ENCODE measurements around the gene LAMA3.

Gene LAMA3

DNA sequence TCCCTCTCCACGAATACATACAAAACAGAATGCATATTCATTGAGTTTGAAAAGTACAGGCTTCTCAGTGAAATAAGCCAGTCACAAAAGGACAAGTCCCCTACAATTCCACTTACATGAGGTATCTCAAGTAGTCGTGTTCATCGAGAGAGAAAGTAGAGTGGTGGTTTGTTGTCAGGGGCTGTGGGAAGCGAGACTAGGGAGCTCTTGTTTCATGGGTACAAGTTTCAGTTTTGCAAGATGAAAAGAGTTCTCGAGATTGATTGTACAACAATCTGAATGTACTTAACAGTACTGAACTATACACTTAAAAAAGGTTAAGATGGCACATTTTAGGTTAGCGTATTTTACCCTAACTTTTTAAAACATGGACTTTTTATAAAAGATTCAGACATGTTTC is 253.9 kb downstream of the LAMA3 start:
- TF ChIP-seq, protein P1, sequence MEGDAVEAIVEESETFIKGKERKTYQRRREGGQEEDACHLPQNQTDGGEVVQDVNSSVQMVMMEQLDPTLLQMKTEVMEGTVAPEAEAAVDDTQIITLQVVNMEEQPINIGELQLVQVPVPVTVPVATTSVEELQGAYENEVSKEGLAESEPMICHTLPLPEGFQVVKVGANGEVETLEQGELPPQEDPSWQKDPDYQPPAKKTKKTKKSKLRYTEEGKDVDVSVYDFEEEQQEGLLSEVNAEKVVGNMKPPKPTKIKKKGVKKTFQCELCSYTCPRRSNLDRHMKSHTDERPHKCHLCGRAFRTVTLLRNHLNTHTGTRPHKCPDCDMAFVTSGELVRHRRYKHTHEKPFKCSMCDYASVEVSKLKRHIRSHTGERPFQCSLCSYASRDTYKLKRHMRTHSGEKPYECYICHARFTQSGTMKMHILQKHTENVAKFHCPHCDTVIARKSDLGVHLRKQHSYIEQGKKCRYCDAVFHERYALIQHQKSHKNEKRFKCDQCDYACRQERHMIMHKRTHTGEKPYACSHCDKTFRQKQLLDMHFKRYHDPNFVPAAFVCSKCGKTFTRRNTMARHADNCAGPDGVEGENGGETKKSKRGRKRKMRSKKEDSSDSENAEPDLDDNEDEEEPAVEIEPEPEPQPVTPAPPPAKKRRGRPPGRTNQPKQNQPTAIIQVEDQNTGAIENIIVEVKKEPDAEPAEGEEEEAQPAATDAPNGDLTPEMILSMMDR (IDR thresholded peaks at IDR 0.05) = no peak
- Mint-ChIP-seq H3K36me3 (ENCODE audit: low read depth) (no peaks in the 10 kb centered on the region), H3K9me3 (no peaks in the 10 kb centered on the region)

GRCh38 chr18:23943903-23944624 is 254.8 kb downstream of the LAMA3 start:
- DNase-seq = no peak
- Mint-ChIP-seq H3K36me3 (ENCODE audit: low read depth) (no peaks in the 10 kb centered on the region), H3K27me3 (ENCODE audit: low read depth, poor library complexity) (peaks cover 6% of the 10 kb centered on the region), H3K4me3 (no peak overlapping the region), H3K9me3 (no peaks in the 10 kb centered on the region), H3K4me1 (no peaks in the 10 kb centered on the region), H3K27ac (no peak overlapping the region)
- TF ChIP-seq, protein P1 (IDR thresholded peaks at IDR 0.05) = no peak

More for the DNA sequence above, 253.9 kb downstream of the LAMA3 start:
- Mint-ChIP-seq H3K27me3 (ENCODE audit: low read depth, poor library complexity) (peaks cover 10% of the 10 kb centered on the region), H3K4me3 (no peak overlapping the region), H3K27ac (no peak overlapping the region), H3K4me1 (no peaks in the 10 kb centered on the region)
- no peak for DNase-seq

DNA sequence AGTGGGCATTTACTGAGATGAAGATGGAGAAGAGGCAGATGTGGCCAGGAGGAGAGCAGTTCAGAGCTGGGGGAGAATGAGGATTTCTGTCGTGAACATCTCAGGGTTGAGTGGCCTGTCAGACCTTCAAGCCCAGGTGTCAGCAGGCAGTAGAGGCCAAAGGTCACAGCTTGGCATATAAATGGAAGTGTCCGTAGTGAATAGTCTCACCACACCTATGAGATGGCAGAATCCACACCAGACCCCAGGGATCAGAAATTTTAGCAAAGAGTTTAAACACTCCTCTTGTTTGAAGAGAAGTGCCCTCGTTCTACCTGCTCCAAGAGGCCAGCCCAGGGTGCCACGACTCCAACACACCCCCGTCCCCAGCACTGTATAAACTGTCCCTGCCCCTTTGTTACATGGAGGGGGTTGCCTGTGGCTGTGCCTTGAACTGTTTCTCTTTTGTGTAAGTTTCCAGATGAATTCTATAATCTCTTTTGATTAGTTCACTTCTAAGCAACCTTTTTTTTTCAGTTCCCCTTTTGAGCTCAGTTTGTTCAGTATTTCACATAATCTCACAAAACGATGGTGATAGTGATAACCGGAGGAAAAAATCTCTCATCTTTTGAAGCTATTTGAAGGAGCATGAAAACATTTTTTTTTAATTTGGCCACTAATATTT is 256.3 kb downstream of the LAMA3 start:
- H3K36me3 Mint-ChIP-seq (ENCODE audit: low read depth) = no peaks in the 10 kb centered on the region
- H3K4me1 Mint-ChIP-seq = no peaks in the 10 kb centered on the region
- TF ChIP-seq, protein P1 (IDR thresholded peaks at IDR 0.05) = no peak
- peaks cover 13% of the 10 kb centered on the region for H3K27me3 Mint-ChIP-seq (ENCODE audit: low read depth, poor library complexity)
- H3K27ac Mint-ChIP-seq = no peak overlapping the region
- no peak for DNase-seq
- H3K4me3 Mint-ChIP-seq = no peak overlapping the region
- H3K9me3 Mint-ChIP-seq = no peaks in the 10 kb centered on the region

DNA sequence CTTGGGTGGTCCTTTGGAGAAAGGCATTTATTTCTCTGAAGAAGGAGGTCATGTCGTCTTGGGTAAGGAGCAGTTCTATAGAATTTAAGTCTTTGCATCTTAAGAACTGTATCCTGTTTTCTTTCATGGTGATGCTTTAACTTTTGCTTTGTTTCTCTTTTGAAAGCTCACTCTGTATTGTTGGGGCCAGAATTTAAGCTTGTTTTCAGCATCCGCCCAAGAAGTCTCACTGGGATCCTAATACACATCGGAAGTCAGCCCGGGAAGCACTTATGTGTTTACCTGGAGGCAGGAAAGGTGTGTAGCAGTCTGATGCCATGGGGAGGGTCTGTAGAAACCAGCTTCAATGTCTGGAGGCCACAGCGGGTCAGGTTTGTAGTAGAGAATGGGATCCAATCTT is 260.6 kb downstream of the LAMA3 start:
- H3K27me3 Mint-ChIP-seq (ENCODE audit: low read depth, poor library complexity) = peaks cover 14% of the 10 kb centered on the region
- no peaks in the 10 kb centered on the region for H3K4me1 Mint-ChIP-seq
- TF ChIP-seq, protein P1 (IDR thresholded peaks at IDR 0.05) = no peak
- H3K9me3 Mint-ChIP-seq = no peaks in the 10 kb centered on the region
- no peak for DNase-seq
- H3K36me3 Mint-ChIP-seq (ENCODE audit: low read depth) = no peaks in the 10 kb centered on the region
- no peak overlapping the region for H3K4me3 Mint-ChIP-seq
- H3K27ac Mint-ChIP-seq = no peak overlapping the region

DNA sequence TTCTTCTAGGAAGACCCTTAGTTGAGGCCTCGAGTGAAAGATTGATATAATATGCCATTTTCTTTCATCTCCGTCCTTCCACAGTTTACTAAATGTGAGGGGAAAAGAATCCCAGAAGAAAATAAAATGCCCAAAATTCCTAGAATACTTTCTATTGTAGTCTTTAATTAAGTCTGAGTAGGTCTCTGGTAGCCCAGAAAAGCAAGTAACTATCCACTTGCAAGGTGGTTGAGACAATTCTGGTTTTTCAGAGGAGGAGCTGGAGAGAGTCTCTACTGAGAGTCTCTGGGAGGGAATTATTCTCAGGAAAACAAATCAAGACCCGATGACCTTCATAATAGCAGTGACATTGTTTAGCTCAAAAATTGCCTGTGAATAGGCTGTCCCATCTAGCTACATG is 261.4 kb downstream of the LAMA3 start:
- Mint-ChIP-seq H3K4me3 (no peak overlapping the region), H3K4me1 (no peaks in the 10 kb centered on the region), H3K27me3 (ENCODE audit: low read depth, poor library complexity) (peaks cover 14% of the 10 kb centered on the region), H3K27ac (no peak overlapping the region), H3K36me3 (ENCODE audit: low read depth) (no peaks in the 10 kb centered on the region), H3K9me3 (no peaks in the 10 kb centered on the region)
- DNase-seq = no peak
- TF ChIP-seq, protein P1 (IDR thresholded peaks at IDR 0.05) = no peak

DNA sequence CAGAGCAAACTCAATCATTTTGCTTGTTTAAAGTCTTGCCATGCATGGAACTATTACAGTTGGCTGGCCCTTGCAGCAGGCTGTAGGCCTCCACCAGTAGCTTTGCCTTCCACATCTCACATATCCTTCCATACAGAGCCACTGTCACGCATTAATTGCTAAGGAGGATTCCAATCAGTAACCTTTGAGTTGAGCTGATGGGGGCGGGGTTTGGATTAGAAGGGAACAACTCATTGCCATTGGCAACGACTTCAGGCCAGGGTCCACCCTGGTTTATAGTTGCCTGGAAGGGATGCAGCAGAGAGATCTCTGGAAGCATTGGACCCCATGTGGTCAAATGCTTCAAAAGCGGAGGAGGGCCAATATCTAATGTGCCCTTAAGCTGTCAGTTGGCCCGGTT is 262.0 kb downstream of the LAMA3 start:
- no peaks in the 10 kb centered on the region for H3K36me3 Mint-ChIP-seq (ENCODE audit: low read depth)
- H3K27ac Mint-ChIP-seq = no peak overlapping the region
- H3K4me1 Mint-ChIP-seq = no peaks in the 10 kb centered on the region
- no peaks in the 10 kb centered on the region for H3K9me3 Mint-ChIP-seq
- DNase-seq = no peak
- TF ChIP-seq, protein P1 (IDR thresholded peaks at IDR 0.05) = no peak
- no peak overlapping the region for H3K4me3 Mint-ChIP-seq
- H3K27me3 Mint-ChIP-seq (ENCODE audit: low read depth, poor library complexity) = peaks cover 14% of the 10 kb centered on the region
